D341Med (cell line): Measurements from ENCODE around the gene CCT2.

Experiments used
- DNase-seq: peaks from one replicate; pipeline ENCODE4 v3.0.0; 2012; ENCODE audit warnings: low spot score

CCT2 gene

GRCh38 chr12:69644511-69644910, 59.3 kb downstream of the CCT2 start:
- no peak for DNase-seq

DNA sequence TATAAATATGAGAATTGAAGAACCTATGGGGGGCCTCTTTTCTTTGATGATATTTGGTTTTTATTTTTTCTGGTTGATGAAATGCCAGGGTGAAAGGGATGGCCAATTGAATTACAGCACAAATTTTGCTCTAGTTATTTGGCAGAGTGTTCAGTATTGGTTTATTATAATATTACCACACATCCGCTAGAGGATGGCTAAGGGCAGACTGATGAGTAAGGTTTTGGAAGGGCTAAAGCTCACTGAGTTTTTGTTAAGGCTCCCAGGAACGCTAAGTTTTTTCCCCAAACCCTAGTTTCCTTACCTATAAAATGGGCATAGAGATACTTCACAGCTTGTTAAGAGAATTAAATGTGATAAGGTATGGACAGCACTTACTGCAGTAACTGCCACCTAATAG, 59.8 kb downstream of the CCT2 start:
- no peak for DNase-seq

- DNase-seq, result no peak
These were observed 61.9 kb downstream of the CCT2 start for GRCh38 chr12:69647178-69647577.

GRCh38 chr12:69648476-69648875, 63.2 kb downstream of the CCT2 start:
- DNase-seq, result no peak

DNA sequence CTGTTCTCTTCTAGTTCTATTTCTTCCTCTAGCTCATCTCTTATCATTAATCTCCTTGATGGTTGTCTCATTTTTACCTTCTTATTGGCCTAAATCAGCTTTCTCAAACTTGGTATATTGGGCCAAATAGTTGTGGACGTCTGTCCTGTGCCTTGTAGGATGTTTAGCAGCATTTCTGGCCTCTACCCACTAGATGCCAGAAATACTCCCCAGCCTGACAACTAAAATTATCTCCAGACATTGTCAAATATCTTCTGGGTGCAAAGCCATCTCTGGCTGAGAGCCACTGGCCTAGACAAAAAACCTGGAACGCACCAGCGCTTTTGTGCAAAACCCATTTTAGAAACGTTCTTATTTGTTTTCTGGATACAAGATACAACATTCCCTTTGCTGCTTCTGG, 64.3 kb downstream of the CCT2 start:
- DNase-seq, result no peak
